GM12878 (cell line): ENCODE data around the gene HAGHL. TPM values are rescaled to one million over a fixed set of nuclear protein-coding genes. Genes with fewer than 3 reads are reported as not detected.

Experiments used
- ATAC-seq: fragments of 200-7000 bp; cut with Tn5 transposase; 3 replicates; pipeline ENCODE4 v1.9.1; 2020; ENCODE audit warnings: mild to moderate bottlenecking, moderate library complexity
- BruUV-seq: library from RNA; stranded (reverse); fragments of 400-500 nt; replicated peaks from 2 replicates; lab custom pipeline; 2021; lab: Mats Ljungman, UMichigan
- CTCF ChIA-PET: fragments of 300-600 bp; sonication (Branson Sonifier 250); formaldehyde crosslinking; extraction: SDS; loops from one replicate; lab custom pipeline; 2021; ENCODE audit warnings: inconsistent platforms; lab: Yijun Ruan, JAX
- POLR2A ChIA-PET: fragments of 350-600 bp; formaldehyde crosslinking; extraction: SDS; loops from one replicate; lab custom pipeline; 2021; ENCODE audit warnings: inconsistent platforms; lab: Charles Lee
- RAD21 ChIA-PET: fragments of 300-600 bp; sonication (Branson Sonifier 250); formaldehyde crosslinking; loops from one replicate; lab custom pipeline; 2023; ENCODE audit warnings: antibody characterized with exemption; ENCODE audit not compliant: unreplicated experiment; lab: Charles Lee
- SMC1A ChIA-PET: fragments of 300-600 bp; sonication (Branson Sonifier 250); formaldehyde crosslinking; loops from one replicate; lab custom pipeline; 2023; ENCODE audit not compliant: unreplicated experiment, uncharacterized antibody; lab: Charles Lee
- DNase-seq: peaks from one replicate; pipeline ENCODE4 v3.0.0-alpha.2; 2011; ENCODE audit warnings: low read depth, low spot score
- FAIRE-seq: peaks from 3 replicates; lab custom pipeline; 2011; peaks lifted over from hg19 to GRCh38; lab: Jason Lieb, UNC
- H2AFZ ChIP-seq: 2 replicates; pipeline ENCODE4 v1.6.0; 2011; ENCODE audit warnings: low read depth, low read length, control low read depth; ENCODE audit not compliant: control insufficient read depth
- H3K27ac ChIP-seq: 2 replicates; pipeline ENCODE4 v1.5.1; 2011; ENCODE audit warnings: control low read depth; ENCODE audit not compliant: control insufficient read depth, insufficient read depth
- H3K27me3 ChIP-seq, 2 experiments: replicated peaks in 1 of 2; 2 replicates each; pipeline versions ENCODE4 v1.6.0 to v1.6.1; 2011; ENCODE audit warnings: low read length in 1 of 2; ENCODE audit not compliant: control insufficient read depth in 2 of 2, insufficient read depth in 2 of 2
- H3K36me3 ChIP-seq, 2 experiments: 2 replicates each; pipeline ENCODE4 v1.5.1; 2011; ENCODE audit warnings: low read length in 1 of 2; ENCODE audit not compliant: control insufficient read depth in 2 of 2, insufficient read depth in 2 of 2
- H3K4me1 ChIP-seq: 2 replicates; pipeline ENCODE4 v1.6.1; 2011; ENCODE audit warnings: mild to moderate bottlenecking, low read length, moderate library complexity, mixed read lengths; ENCODE audit not compliant: control insufficient read depth, insufficient read depth
- H3K4me2 ChIP-seq: 2 replicates; pipeline ENCODE4 v1.6.0; 2011; ENCODE audit warnings: control low read depth; ENCODE audit not compliant: control insufficient read depth, insufficient read depth
- H3K4me3 ChIP-seq: fragments of 200-600 bp; sonication (generic); 2 replicates; pipeline ENCODE4 v1.5.1; 2016
- H3K79me2 ChIP-seq: 2 replicates; pipeline ENCODE4 v1.6.0; 2011; ENCODE audit warnings: low read length; ENCODE audit not compliant: control insufficient read depth, insufficient read depth
- H3K9ac ChIP-seq: 2 replicates; pipeline ENCODE4 v1.8.0; 2011; ENCODE audit warnings: low read length, control low read depth, mixed read lengths; ENCODE audit not compliant: control insufficient read depth, insufficient read depth
- H3K9me3 ChIP-seq: replicated peaks from 3 replicates; pipeline ENCODE4 v1.5.1; 2011; ENCODE audit warnings: mild to moderate bottlenecking, low read length; ENCODE audit not compliant: control insufficient read depth, insufficient read depth
- H4K20me1 ChIP-seq: 2 replicates; pipeline ENCODE4 v1.6.0; 2011; ENCODE audit not compliant: control insufficient read depth, insufficient read depth
- BACH1 ChIP-seq: fragments of 450-650 bp; IDR thresholded peaks from 2 replicates; pipeline ENCODE4 v1.6.1; 2017; ENCODE audit warnings: mild to moderate bottlenecking, borderline replicate concordance
- CHD1 ChIP-seq: IDR thresholded peaks from 2 replicates; pipeline ENCODE4 v1.6.1; 2012; ENCODE audit warnings: low read depth, low read length, improper control_type of control experiment
- EP300 ChIP-seq, 2 experiments: fragments of 150-350 bp in 1 of 2; IDR thresholded peaks; 2 replicates each; pipeline ENCODE4 v1.6.1; 2011 to 2012; ENCODE audit warnings: low read depth in 2 of 2, low read length in 2 of 2, borderline replicate concordance in 1 of 2, improper control_type of control experiment in 1 of 2, inconsistent platforms in 1 of 2; ENCODE audit not compliant: control insufficient read depth in 1 of 2
- ETV6 ChIP-seq, 2 experiments: fragments of 450-650 bp in 1 of 2; IDR thresholded peaks in 1 of 2; conservative IDR thresholded peaks in 1 of 2; 2 replicates each; pipeline ENCODE4 v1.6.1; 2014; ENCODE audit warnings: antibody characterized with exemption in 1 of 2, borderline replicate concordance in 1 of 2, low read depth in 1 of 2, mild to moderate bottlenecking in 1 of 2, moderate library complexity in 1 of 2
- GABPA ChIP-seq: IDR thresholded peaks from 2 replicates; pipeline ENCODE4 v1.6.1; 2014; ENCODE audit warnings: antibody characterized with exemption, low read depth, mild to moderate bottlenecking, inconsistent platforms
- PBX3 ChIP-seq: IDR thresholded peaks from 2 replicates; pipeline ENCODE4 v1.6.1; 2011; ENCODE audit warnings: mild to moderate bottlenecking, low read depth, low read length, moderate library complexity; ENCODE audit not compliant: insufficient replicate concordance
- STAT1 ChIP-seq: fragments of 450-650 bp; conservative IDR thresholded peaks from 2 replicates; pipeline ENCODE4 v1.6.1; 2014; ENCODE audit warnings: antibody characterized with exemption, mild to moderate bottlenecking
- USF2 ChIP-seq: IDR thresholded peaks from 2 replicates; pipeline ENCODE4 v1.6.1; 2011; ENCODE audit warnings: low read depth, low read length, improper control_type of control experiment, borderline replicate concordance
- ZBTB33 ChIP-seq: fragments of 450-650 bp; IDR thresholded peaks from 2 replicates; pipeline ENCODE4 v1.6.1; 2017; ENCODE audit warnings: mild to moderate bottlenecking
- WGBS: methylation state at CpG from one replicate; pipeline ENCODE4 v1.1.6; 2016; ENCODE audit warnings: low lambda C conversion rate; ENCODE audit not compliant: insufficient replicate concordance, insufficient coverage; ENCODE audit errors: missing lambda C conversion rate; 5-methylcytosine and 5-hydroxymethylcytosine counted together
- in situ Hi-C: fragments of 300-500 bp; cut with MboI; formaldehyde crosslinking; loops from 9 replicates; pipeline ENCODE4 v1.14.3; 2018; ENCODE audit warnings: mixed read lengths
- intact Hi-C: fragments of 100-400 bp; cut with micrococcal nuclease; formaldehyde crosslinking; loops from one replicate; pipeline ENCODE4 v1.14.2; 2022; ENCODE audit not compliant: unreplicated experiment
- polyA plus RNA-seq, 11 experiments: library from polyadenylated mRNA; depleted of rRNA in 4 of 11; unstranded in 6 of 11; stranded (reverse) in 5 of 11; fragments of >200 nt; fragmentation: Nextera tagmentation in 4 of 11; fragmentation: Illumina TruSeq in 1 of 11; extraction: Ambion mirVana in 4 of 11; extraction: Trizol in 1 of 11; gene quantifications; 1 replicate in 1 of 11; 2 replicates in 10 of 11; pipeline versions ENCODE4 v1.2.1 to v1.2.3, GENCODE V29; 2011 to 2016; ENCODE audit warnings: inconsistent platforms in 2 of 11, missing spikeins in 2 of 11, low read depth in 1 of 11
- total RNA-seq, 4 experiments: library from RNA; depleted of rRNA in 3 of 4; stranded (reverse); fragments of >200 nt in 3 of 4; fragmentation: Illumina TruSeq in 1 of 4; extraction: Trizol in 1 of 4; gene quantifications; 2 replicates each; pipeline versions ENCODE4 v1.2.1 to v1.2.3, GENCODE V29; 2013 to 2021

The HAGHL gene
- total and polyA plus RNA-seq, 10 of the 15 experiments (the other 5 are each of a cell fraction or from before 2014, with no cell fraction given), result 0.23 to 44.6 (median 16.4) TPM

- ChIA-PET RAD21 (no interaction called here), POLR2A (no interaction called here), CTCF (no interaction called here), SMC1A (no interaction called here)
- Histone ChIP-seq H3K9me3 (no peaks in the 10 kb centered on the region), H3K9ac (no peak overlapping the region), H3K4me1 (no peaks in the 10 kb centered on the region), H3K27ac (no peak overlapping the region), H3K4me3 (no peak overlapping the region), H3K36me3 (no peaks in the 10 kb centered on the region), H3K27me3 (no peaks in the 10 kb centered on the region), H3K79me2 (no peaks in the 10 kb centered on the region), H3K4me2 (no peak overlapping the region), H2AFZ (no peak overlapping the region), H4K20me1 (no peaks in the 10 kb centered on the region)
- intact Hi-C loops (no loop called here), in situ Hi-C loops (no loop called here)
- ATAC-seq (no peak), DNase-seq (no peak), FAIRE-seq (no peak)
- no TSS peak for BruUV-seq
- WGBS, result 63% methylated on average over 43 of the region's 46 CpGs
- TF ChIP-seq PBX3, result no peak
- no peak for TF ChIP-seq CHD1
- TF ChIP-seq ZBTB33, result no peak
- TF ChIP-seq GABPA, result no peak
- no peak for TF ChIP-seq STAT1
- no peak for TF ChIP-seq ETV6 (conservative IDR thresholded peaks at IDR 0.05 in 1 of 2, IDR thresholded peaks at IDR 0.05 in 1 of 2; ENCODE audit: borderline replicate concordance in 1 of 2, low read depth in 1 of 2)
- TF ChIP-seq BACH1, result no peak
- no peak for TF ChIP-seq USF2
- TF ChIP-seq EP300 (IDR thresholded peaks at IDR 0.05; ENCODE audit: borderline replicate concordance in 1 of 2, control insufficient read depth in 1 of 2, low read depth in 2 of 2, low read length in 2 of 2), result no peak
Observed at GRCh38 chr16:774086-775001, 47.4 kb downstream of the HAGHL start.
